Skin of body (tissue), 2 donors: Measurements from ENCODE around the gene FLT4. TPM values are rescaled to one million over a fixed set of nuclear protein-coding genes. Genes with fewer than 3 reads are reported as not detected.

ENCODE experiments used
- DNase-seq: peaks from one replicate; lab custom pipeline; 2025; lab: John Stamatoyannopoulos, UW
- total RNA-seq: library from RNA; depleted of rRNA; stranded (reverse); fragments of >200 nt; gene quantifications from one replicate; pipeline ENCODE4 v1.2.3, GENCODE V29; 2014

The FLT4 gene
- total RNA-seq, 1 donor from 2014 or later: 7.5 TPM

DNA sequence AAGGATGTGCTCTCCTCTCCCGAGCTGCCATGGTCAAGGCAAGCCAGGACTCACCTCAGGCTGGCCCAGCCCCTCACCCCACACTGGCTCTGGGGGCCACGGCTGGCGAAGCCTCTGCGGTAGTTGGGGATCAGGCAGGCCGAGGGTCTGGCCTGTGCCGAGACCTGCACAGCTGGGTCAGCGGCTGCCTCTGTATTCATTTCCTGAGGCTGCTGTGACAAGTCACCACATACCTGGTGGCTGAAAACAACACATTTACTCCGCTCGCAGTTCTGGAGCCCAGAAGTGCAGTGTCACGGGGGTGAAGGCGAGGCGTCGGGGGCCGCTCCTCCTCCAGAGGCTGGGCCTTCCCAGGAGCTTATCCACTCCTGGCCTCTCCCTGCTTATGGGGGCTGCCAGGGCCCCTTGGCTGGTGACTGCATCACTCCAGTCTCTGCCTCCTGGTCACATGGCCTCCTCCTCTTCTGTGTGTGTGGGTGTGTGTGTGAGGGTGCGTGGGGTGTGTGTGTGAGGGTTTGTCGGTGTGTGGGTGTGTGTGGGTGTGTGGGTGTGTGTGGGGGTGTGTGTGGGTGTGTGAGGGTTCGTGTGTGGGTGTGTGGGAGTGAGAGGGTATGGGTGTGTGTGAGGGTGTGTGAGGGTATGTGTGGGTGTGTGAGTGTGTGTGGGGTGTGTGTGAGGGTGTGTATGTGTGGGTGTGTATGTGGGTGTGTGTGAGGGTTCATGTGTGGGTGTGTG, 54.9 kb downstream of the FLT4 start:
- DNase-seq: no peak

DNA sequence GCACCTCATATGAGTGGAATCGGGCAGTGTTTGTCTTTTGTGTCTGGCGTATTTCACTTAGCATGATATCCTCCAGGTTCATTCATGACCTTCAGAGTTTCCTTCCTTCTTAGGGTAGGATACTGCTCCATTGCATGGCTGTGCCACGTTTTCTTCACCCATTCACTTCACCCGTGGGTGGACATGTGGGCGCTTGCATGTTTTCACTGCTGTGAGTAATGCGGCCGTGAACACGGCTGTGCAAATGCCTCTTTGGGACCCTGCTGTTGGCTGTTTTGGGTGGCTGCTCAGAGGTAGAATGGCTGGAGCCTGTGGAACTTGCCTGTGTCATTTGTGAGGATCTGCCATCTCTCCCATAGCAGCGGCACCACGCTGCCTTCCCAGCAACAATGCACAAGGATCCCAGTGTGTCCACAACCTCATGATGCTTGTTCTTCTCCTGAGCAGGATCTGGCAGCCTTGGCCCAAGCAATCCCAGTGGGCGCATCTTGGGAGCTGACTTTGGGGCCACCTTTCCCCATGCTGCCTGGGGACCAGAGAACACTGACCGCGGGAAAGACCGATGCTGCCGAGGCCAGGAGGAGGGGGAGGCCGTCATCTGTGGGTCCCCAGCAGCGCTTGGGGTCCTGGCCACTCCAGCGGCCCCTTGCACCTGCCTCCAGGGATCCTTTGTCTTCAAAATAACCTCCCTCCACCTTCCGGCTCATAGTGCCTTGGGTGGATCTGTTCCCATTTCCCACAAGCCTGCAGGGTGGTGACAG, 55.8 kb downstream of the FLT4 start:
- no peak for DNase-seq

DNA sequence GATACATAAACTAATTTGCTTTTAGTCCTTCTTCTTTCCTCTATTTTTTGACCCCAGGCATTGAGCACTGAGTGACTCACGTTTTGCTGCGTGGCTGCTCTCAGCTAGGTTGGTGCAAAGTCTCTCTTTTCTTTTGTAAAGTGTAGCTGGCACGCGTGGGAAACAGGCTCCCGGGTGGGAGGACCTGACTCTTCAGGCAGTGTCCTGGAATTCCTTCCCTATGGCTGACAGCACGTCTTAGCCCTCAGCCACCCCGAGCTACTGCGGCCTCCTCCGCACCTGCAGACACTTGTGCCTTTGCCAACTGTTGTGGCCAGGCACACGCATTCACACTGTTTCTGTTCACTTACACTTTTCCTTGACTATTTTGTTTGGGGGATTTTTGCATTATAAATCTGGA, 57.2 kb downstream of the FLT4 start:
- DNase-seq: no peak

DNA sequence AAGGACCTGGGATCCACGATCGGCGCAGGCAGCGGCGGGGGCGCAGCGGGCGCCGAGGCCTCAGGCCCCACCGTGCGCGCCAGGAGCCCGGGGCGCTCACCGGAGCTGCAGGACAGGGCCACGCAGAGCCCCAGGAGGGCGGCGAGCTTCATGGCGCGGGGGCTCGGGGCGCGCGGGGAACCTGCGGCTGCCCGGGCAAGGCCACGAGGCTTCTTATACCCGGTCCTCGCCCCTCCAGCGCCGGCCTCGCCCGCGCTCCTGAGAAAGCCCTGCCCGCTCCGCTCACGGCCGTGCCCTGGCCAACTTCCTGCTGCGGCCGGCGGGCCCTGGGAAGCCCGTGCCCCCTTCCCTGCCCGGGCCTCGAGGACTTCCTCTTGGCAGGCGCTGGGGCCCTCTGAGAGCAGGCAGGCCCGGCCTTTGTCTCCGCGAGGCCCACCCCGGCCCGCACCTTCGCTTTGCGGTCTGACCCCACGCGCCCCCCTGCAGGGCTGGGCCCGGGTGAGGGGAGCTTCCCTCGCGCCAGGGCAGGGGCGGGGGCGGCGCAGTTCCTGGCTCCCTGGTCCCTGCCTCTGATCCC, 58.0 kb downstream of the FLT4 start, which contains the start of gene SCGB3A1:
SCGB3A1 (minus strand) TSS at position 189 of the 577 bp plus-strand sequence; CDS start at position 152, 37 bp downstream.
- DNase-seq: no peak

DNA sequence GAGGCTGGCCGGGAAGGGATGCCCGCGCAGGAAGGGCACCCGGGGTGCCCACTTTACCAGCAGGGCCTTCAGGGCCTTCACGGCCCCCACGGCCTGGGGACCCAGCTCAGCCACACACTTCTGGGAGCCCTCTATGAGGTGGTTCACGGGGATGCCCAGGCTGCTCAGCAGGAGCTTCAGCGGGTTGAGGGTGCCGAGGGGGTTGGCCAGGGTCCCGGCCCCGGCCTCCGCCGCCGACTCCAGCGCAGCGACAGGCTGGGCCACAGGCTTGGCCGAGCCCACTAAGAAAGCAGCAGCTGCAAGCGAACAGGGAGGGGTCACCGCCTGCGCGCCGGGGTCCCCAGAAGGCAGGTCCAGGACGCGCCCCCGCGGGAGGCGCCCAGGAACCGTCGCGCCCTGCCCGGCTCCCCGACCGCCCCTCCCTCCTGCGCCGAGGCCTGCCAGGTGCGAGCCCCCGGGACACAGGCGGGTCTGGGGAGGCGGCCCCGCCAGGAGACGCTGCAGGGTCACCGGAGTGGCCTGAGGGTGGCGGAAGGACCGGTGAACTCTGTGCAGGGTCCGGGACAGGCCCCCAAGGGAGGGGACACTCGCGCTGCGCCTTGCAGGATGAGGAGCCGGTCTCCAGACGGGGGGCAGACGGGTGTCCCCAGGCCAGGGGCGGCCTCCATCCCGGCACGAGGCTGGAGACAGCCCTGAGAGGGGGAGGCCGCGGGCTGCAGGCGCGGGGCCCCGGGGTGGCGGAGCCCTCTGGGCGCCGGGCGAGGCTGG, 58.7 kb downstream of the FLT4 start:
- DNase-seq: no peak

DNA sequence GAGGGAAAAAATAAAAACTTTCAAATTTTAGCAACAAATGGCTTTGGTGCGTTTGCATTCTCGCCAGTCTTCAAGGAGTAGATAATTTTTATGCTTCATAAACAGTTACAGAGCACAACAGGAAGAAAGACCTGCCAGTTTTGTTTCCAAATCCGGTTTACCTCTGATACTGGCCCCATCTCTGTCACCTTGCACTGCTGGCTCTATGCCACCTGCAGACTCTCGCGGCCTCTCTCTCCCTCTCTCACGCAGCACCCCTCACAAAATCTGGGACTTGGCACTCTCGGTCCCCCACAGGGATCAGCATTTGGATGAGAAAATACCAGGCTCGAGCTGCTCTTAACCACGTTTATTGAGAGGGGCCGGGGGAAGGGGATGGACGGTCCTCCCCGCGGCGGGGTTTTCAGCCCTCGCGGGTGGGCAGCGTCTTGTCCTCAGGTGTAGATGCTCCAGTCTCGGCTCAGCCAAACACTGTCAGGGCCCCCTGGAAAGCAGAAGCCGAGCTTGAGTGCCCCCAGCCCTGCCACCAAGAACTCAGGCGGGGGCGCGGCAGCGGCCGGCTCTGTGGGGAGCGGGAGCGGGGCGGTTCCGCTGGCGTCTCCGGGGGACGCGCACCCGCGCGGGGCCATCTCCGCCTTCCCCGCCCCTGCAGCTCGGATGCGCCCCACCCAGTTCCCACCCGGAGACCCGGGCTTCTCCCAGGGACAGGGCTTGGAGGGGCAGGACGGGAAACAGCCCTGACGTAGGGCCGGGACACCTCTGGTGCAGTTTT, 59.4 kb downstream of the FLT4 start:
- no peak for DNase-seq

DNA sequence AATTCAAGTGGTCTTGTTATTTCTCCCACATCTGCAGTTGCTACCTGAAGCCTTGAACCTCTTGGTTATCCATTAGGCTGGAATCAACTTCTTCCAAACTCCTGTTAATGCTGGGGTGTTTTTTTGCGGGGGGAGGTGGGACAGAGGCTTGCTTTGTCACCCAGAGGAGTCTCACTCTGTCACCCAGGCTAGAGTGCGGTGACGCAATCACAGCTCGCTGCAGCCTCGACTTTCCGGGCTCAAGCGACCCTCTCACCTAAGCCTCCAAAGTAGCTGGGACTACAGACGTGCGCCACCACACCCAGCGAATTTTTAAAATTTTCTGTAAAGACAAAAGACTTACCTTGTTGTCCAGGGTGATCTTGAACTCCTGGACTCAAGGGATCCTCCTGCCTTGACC, 62.5 kb downstream of the FLT4 start:
- no peak for DNase-seq

DNA sequence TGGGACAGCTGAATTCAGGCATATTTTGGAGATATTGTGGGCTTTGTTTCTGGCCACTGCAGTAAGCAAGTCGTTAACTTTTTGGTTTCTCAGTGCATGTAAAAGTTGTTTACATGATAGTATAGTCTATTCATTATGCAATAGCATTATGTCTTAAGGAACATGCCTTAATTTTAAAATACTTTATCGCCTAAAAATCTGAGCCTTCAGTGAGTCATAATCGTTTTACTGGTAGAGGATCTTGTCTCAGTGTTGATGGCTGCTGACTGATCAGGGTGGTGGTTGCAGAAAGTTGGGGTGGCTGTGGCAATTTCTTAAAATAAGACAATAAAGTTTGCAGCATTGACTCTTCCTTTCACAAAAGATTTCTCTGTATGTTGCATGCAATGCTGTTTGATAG, 63.2 kb downstream of the FLT4 start:
- no peak for DNase-seq

DNA sequence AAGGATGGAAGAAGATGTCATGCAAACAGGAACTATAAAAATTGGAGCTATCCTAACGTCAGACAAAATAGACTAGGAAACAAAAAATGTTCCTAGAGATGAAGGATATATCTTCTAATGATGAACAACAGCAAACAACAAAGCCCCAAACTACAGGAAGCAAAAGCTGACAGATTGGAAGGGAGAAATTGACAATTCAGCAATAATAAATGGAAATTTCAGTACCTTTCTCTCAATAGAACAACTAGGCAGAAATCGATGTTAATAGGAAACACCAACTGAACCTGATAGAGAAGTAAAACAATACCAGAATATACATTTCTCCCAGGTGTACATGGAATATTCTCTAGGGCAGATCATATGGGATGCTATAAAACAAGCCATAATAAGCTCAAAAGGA, 65.7 kb downstream of the FLT4 start:
- no peak for DNase-seq

DNA sequence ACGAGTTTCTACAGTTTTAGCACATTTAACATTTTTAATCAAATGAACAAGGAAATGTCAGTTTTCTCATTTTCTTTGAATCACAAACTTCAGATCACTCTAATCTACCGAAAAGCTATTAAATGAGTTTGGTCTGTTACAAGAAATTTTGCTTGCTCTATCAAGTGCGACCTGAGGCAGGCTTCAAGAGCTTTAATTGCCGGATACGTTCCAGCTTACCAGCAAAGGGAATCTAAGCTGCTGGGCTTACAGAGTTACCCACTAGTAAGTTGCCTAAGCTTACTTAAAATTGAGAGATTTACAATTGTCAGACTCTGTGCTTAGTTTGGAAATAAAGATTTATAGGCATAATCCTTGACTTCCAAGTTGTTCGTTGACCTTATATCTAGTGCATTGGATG, 68.7 kb downstream of the FLT4 start:
- DNase-seq: no peak

DNA sequence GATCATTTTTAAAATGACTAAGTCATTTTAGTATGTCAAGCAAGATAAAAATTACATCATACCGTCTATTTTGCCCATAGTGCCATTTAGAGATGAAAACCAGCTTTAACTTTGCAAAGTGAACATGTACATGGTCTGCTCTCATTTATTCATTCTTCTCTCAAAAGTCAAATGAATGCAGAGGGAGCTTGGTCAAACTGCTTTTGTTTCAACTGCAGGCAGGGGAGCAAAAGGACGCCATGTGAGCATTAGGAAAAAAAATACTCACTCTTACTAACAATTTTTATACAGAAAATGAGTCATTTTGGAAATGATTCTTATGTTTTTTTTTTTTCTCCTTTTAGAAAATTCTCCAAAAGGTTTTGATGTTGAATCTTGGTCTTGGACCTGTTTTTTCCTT, 73.8 kb downstream of the FLT4 start:
- no peak for DNase-seq

DNA sequence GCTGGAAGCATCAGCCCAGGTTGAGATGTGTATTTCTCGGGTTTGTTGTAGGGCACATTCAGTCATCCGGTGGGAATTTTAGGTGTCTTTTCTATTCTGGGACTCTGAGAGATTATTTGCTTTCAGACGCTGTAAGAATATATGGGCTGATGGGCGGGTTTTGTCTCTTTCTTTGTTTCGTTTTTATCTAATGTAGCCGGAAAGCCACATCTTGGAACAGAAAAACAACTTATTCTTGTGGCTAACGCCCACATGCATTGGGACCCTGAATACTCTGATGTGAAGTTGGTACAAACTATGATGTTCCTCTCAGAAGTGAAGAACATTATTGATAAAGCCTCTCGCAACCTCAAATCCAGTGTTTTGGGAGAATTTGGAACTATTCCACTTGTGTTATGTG, 80.5 kb downstream of the FLT4 start:
- DNase-seq: no peak

DNA sequence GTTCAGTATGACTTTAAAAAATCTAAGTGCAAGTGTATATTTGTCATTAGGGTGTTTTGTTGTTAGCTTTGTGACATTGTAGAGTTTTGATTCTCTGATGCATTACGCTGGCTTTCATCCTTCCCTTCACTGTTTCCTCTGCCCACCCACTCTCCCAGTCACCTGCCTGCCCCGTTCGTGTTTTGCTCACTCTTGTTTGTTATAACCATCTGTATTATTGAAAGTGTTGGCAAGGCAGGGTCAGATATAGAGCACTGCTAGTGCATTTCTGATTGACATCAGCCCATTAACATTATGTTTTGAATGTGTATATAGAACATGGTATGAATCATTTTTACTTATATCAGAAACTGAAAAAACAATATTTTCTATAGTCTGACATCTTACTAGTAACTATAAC, 85.4 kb downstream of the FLT4 start:
- no peak for DNase-seq

DNA sequence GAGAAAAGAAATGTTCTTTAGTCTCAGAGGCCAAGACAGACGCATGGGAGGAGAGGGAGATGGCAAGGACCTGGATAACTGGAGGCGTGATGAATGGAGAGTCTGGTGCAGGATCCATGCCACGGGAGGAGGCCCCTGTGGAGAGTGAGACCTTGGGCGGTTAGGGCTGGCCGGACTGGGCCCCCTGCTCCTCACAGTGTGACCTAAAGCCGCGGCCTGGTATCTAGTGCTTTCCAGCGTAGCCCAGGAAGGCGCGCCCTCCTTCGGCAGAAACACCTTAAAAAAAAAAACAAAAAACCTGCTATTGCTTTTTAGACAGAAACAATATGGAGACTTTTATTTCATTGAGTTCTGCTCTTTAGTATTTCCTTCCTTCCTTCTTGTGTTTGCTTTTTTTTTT, 91.2 kb downstream of the FLT4 start:
- DNase-seq: no peak

DNA sequence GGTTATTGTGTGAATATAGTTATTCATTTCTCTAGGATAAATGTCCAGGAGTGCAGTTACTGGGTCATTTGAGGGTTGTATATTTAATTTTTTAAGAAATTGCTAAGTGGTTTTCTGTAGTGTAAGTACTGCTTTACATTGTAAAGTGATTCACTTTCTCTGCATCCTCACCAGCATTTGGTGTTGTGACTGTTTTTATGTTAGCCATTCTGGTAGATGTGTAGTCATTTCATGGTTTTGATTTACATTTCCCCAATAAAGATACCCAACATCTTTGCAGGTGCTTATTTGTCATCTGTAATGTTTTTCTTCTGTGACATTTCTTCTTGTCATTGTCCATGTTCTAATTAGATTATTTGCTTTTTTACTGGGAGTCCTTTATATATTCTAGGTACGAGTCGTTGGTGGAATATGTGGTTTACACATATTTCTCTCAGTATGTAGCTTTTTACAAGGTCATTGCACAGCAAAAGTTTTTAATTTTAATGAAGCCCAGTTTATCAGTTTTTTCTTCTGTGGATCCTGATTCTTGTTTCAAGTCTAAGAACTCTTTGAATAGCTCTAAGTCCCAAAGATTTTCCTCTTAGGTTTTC, 92.1 kb downstream of the FLT4 start:
- no peak for DNase-seq

DNA sequence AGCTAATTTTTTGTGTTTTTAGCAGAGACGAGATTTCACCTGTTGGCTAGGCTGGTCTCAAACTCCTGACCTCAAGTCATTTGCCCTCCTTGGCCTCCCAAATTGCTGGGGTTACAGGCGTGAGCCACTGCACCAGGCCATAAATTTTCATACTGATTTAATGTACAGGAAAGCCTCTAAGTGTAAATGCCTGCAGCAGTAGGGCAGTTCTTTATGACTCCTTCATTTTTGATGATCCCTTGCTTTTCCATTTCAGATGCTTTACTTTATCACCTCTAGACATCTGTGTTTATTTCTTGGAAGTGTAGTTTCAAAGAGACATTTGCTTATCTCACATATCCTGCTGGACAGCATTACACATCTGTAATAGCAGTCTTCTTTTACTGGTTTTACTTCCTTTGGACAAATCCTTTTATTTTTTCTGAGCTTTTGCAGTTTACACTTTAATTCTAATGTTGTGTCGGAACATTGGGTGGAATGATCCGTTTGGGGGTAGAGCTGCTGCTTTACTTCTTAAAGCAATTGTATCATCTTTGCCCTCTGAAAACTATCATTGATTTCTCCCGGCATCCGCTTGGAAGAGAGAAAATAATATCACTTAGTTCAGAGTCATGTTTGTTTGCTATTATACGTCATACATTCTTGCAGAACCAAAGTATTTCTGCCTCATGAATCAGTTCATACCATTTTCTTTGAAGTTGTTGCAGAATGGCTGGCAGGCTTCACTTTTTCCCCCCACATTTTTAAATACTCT, 94.1 kb downstream of the FLT4 start:
- no peak for DNase-seq

DNA sequence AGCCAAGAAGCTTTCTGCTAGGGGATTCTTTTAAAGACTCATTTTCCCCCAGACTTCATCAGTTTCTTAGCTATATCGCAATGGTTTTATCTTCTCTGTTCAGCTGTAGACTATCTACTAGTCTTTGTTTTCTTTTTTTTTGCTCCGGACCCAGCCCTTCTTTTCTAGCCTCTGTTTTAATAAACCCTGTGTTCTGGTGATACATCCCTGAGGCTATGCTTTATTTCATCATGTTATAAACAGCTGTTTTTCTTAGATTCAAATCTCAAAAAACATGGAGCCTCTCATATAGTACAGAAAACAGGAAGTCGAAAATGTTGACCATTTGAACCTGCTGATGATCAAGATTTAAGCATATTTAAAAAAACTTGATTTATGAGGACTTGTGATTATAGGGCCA, 95.9 kb downstream of the FLT4 start:
- no peak for DNase-seq
